Stimulated activated naive CD8-positive, alpha-beta T cell treated with anti-CD3 and anti-CD28 coated beads, Interleukin-15, Interleukin-2, amounts not matched to agents 100 U/mL and 50 U/mL, for 24 hours (primary cell): ENCODE measurements around the gene FOXRED1.
"Not testable (repeated sequence)": the region's sequence is repeated elsewhere in the genome, so short reads cannot be mapped to it uniquely, and the experiment has no call there.

Experiments used
- ATAC-seq: fragments of 150-1000 bp; cut with Tn5 transposase; one replicate; pipeline ENCODE4 v1.10.0; 2021
- DNase-seq: peaks from one replicate; pipeline ENCODE4 v3.0.0; 2021

The FOXRED1 gene

DNA sequence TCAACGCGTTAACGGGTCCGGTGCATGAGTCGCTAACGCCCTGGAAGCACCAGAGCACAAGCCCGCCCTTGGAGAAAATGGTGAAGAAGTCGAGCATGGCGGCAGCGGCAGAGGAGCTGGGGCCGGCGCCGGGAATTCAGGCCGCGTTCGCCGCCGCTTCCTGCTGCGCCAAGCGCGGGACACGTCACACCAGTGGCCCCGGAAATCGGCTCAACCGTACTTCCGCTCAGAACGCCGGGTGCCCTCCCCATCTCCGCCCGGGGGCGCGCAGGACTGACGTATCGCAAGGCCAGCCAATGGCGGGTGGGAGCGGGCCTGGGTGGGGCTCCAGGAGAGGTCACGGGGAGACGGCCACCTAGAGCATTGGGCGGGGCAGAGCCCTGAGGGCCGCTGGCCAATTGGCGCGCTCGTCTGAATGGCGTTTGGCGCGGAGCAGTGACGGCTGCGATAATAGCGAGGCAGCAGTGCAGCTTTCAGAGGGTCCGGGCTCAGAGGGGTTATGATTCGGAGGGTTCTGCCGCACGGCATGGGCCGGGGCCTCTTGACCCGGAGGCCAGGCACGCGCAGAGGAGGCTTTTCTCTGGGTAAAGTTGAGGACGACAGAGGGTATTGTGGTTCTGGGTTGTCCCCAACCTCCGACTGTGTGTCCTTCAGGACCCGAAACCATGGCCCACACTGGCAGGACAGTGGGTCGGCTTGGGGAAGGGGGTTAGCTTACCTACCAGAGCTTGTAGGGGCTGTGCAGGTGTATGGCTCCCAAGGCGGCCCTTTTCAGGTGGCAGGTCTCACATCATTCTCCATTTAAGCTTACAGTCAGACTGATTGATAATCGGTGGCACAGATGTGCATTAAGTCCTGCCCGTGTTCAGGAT is at the start of gene FOXRED1, which contains the start of gene SRPRA:
TSS of gene FOXRED1 (plus strand) at position 447 of the 872 bp plus-strand sequence. CDS start at position 500, 53 bp downstream.
TSS of gene SRPRA (minus strand) at position 188 of the 872 bp plus-strand sequence. CDS start at position 97, 91 bp downstream.
- peak; percentile 100 for DNase-seq
- peak; percentile 99 for ATAC-seq

GRCh38 chr11:126219547-126219946 is 49.4 kb upstream of the FOXRED1 start:
- ATAC-seq, result no peak
- DNase-seq, result no peak

- DNase-seq (no peak), ATAC-seq (no peak)
Observed at GRCh38 chr11:126224647-126225294, 44.2 kb upstream of the FOXRED1 start.

DNA sequence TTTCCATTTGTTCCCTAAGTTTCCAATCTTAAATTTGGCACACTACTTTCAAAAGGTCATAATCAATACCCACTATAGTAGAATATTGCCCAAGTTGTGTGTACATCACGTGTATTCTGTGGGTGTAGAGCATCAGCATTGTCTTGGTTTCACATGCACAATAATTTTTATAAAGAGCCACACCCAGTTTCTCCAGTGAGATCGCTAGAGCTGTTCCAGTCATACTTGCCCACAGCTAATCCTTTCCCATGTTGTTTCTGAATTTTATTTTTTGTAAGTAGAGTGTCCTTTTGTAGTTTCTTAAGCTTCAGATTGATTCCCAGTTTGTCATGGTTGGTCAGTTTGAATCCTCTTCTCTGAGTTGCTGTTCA is 43.7 kb upstream of the FOXRED1 start:
- ATAC-seq, result no peak
- no peak for DNase-seq

- DNase-seq, result no peak
- ATAC-seq, result no peak
Observed at GRCh38 chr11:126226334-126227084, 42.4 kb upstream of the FOXRED1 start.

DNA sequence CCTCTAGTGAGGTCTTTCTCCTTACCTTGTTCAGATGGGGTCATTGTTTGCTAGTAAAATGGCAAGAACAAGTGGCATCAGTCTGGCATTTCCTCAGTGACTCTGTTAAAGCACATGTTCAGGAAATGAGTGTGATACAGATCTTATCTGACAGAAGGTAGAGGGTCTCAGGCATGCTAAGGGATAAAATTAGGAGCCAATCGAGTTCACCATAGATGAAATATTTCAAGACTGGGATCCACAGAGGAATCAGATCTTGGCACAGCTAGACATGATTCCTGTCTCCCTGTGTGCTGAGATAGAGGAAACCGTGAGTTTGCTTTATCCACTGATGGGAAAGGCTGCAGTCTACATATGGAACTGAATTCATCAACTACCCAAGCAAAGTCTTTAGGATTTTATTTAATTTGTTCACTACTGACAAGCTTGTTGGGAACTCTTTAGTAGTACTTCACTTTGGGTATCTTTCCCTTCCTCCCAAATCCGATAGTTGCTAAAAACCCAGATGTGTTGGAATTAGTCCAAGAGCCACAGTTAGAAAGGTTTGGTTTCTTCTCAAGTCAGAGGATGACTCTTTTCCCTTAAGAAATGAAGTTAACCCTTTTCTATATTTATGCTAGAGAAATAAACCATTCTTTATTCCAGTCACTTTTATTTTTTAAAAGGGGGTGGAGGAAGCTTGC is 39.0 kb upstream of the FOXRED1 start:
- no peak for DNase-seq
- no peak for ATAC-seq

- no peak for DNase-seq
- ATAC-seq, result no peak
Observed at GRCh38 chr11:126231725-126232459, 37.1 kb upstream of the FOXRED1 start.

DNA sequence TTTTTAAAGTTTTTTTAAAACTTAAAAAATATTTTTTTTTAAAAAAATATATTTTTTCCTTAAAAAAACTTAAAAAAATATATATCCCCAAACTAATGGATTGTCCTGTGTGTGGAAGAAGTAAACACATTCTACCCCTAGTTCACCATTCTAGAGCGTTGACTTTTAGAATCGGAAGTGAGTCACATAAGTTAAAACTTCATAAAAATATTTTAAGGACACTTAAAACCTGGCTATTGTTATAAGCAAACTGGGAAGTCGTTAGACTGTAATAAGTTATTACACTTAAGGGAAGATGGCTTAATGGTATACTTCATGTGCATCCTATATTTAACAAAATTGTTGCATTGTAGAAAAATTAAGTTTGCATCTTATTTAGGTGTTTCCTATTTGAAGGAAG is 36.3 kb upstream of the FOXRED1 start:
- ATAC-seq, result no peak
- DNase-seq, result no peak

DNA sequence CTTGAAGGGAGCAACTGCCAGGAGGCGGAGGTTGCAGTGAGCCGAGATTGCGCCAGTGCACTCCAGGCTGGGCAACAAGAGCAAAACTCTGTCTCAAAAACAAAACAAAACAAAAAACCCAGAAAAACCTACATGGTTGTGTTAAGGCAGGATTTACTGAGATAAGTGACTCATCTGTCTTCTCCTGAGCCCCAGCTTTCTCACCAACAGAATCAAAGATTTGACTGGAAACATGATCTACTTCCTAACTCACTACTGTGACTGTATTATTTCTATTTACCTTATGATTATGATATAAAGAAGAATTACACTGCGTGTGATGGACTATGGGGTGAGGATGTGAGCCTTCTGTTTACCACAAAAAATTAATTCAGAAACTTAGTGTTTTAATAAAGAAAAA is 35.6 kb upstream of the FOXRED1 start:
- DNase-seq (no peak), ATAC-seq (no peak)

DNA sequence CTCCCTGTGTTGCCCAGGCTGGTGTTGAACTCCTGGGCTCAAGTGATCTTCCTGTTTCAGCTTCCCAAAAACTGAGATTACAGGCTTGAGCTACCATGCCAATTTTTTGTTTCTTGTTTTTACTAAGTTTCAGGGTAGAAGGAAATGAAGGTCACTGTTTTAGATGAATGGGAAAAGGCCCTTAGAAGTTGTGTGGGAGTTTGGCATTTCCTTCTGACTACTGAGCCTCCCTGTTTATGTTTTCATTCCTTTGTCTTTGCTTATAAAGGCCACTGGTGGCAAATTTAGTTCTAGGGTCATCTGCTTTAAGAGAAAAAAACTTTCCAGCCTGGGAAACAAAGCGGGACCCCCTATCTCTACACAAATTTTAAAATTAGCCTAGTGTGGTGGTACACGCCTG is 22.3 kb upstream of the FOXRED1 start:
- no peak for ATAC-seq
- no peak for DNase-seq

GRCh38 chr11:126253265-126253664 is 15.7 kb upstream of the FOXRED1 start:
- ATAC-seq, result no peak
- DNase-seq, result no peak

GRCh38 chr11:126254819-126255218 is 14.1 kb upstream of the FOXRED1 start:
- DNase-seq (no peak), ATAC-seq (no peak)

GRCh38 chr11:126255507-126255906 is 13.4 kb upstream of the FOXRED1 start:
- ATAC-seq, DNase-seq: not testable (repeated sequence)

GRCh38 chr11:126256216-126256615 is 12.7 kb upstream of the FOXRED1 start:
- DNase-seq (no peak), ATAC-seq (no peak)

DNA sequence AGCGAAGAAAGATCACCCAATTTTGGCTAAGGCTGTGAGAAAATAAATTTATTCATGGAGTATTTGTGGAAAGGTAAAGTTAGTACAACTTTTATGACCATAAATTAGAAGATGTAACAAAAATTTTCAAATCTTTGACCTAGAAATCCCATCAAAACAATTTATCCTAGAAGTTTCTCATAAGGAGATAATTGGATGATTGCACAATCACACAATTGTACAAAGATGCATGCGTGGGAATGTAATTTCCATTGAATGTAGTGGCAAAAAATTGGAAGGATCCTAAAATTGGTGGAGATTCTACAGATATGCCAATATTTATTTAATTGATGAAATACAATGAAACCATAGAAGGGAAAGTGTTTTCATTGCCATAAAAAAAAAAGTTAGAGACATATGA is 11.8 kb upstream of the FOXRED1 start:
- ATAC-seq, result no peak
- no peak for DNase-seq

DNA sequence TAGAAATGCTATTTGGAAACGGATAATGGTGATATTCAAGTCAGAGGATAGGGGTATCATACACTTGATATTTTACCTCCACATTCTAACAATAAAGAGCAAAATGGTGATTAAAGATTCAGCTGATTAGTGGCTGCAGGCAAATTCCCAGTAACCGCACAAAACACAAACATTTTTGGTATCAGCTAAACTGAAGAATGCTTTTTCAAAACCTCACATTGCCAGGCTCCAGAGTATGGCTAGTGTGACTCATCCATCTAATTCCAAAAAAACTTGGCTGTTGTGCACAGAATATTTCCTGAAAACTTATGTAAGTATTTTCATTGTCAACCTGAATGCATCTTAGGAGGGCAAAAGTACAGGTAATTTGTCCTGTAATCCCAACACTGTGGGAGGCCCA is 11.2 kb upstream of the FOXRED1 start:
- no peak for ATAC-seq
- no peak for DNase-seq

GRCh38 chr11:126262216-126262615 is 6.7 kb upstream of the FOXRED1 start:
- ATAC-seq (no peak), DNase-seq (no peak)

DNA sequence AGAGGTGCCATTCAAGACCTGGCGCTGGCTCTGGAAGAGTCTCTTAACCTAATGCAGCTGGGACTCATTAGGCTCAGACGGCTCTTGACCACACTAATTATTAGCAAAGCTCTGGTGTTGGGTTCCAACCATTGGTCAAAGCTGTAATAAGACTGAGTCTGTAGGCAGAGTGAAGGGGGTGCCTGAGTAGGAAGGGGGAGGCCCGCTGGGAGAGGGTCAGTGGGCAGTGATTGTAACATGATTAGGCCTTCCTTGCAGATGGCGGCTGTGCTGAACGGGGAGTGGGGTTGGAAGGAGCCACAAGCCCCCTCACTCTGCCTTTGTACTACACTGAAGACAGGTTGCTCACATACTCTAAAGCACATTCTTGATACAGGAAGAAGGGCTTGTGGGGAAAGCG is 5.5 kb upstream of the FOXRED1 start:
- DNase-seq (no peak), ATAC-seq (no peak)

DNA sequence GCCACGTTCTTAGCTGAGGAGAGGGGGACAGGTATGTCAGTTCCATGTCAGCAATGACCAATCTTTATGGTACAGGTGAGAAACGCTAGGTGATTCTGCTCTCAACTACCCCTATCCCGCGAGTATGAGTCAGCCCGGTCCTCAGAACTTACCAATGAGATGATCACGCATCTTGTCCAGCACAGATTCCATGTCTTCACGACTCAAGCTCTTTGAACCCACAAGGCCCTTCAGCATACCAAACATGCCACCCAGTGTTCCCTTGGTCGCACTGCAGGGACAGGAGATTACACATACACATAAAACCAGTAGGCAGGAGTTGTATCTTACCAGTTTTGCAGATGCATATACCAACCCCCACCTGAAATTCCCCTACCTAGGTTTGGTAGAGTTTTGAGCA is 3.1 kb upstream of the FOXRED1 start:
- DNase-seq, result no peak
- ATAC-seq, result no peak

DNA sequence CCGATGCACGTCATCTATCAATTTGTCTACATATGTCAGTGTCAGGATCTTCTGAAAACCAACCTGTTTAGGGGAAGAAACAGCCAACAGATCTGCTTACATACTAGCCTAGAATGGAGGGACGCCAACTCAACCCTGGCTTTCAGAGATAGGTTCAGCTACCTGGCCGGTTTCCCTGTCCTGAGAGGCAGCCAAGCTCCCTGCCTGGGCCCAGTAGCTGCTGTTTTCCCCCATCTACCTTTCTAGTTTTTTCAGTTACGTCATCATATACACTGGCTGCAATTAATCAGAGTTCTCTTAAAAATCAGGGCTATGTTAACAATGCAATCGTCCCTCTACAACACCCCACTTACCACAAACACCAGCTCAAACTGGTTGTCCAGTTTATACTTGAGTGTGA is 1.3 kb upstream of the FOXRED1 start:
- ATAC-seq, result no peak

DNA sequence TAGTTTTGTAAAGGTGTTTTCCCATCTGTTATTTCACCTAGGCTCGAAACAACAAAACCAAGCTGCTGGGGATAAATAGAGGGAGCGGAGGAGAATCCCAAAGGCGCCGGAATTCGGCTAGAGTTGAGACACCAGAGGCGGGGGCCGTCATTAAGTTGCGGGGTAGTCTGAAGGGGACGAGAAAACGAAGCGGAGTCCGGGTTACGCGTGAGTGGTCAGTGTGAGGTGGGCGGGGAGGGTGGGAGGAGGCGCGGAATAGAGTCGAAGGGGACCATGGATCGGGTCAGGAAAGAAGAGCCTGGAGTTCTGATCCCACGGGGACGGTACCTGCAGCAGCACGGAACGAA is 620 bp upstream of the FOXRED1 start:
- DNase-seq, result no peak
- ATAC-seq, result no peak

More for the DNA sequence above, 1.3 kb upstream of the FOXRED1 start:
- no peak for DNase-seq

DNA sequence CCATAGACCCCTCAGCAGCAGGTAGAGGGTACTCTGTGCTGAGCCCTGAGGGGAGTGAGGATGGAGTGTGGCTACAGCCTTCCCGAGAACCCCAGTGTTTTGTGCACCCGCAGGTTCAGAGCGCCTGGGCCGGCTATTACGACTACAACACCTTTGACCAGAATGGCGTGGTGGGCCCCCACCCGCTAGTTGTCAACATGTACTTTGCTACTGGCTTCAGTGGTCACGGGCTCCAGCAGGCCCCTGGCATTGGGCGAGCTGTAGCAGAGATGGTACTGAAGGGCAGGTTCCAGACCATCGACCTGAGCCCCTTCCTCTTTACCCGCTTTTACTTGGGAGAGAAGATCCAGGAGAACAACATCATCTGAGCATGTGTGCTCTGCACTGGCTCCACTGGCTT is 8.4 kb downstream of the FOXRED1 start:
- DNase-seq (no peak), ATAC-seq (no peak)
